Gastrocnemius medialis (tissue), 4 donors: ENCODE results near the gene AARS2.

Source experiments
- POLR2A ChIP-seq, 2 donors: fragments of 450-650 bp; IDR thresholded peaks; one replicate each; pipeline ENCODE4 v1.6.1; 2017; ENCODE audit warnings: antibody characterized with exemption in 2 of 2, mild to moderate bottlenecking in 2 of 2, moderate library complexity in 2 of 2
- TF ChIP-seq, protein P1 (sequence below), 5 experiments: fragments of 450-650 bp in 3 of 5; fragments of 200-600 bp in 2 of 5; sonication (generic) in 2 of 5; IDR thresholded peaks in 4 of 5; conservative IDR thresholded peaks in 1 of 5; 1 replicate in 4 of 5; 2 replicates in 1 of 5; pipeline ENCODE4 v1.5.1; 2016 to 2019; ENCODE audit warnings: antibody characterized with exemption in 5 of 5, mild to moderate bottlenecking in 3 of 5, moderate library complexity in 3 of 5

DNA sequence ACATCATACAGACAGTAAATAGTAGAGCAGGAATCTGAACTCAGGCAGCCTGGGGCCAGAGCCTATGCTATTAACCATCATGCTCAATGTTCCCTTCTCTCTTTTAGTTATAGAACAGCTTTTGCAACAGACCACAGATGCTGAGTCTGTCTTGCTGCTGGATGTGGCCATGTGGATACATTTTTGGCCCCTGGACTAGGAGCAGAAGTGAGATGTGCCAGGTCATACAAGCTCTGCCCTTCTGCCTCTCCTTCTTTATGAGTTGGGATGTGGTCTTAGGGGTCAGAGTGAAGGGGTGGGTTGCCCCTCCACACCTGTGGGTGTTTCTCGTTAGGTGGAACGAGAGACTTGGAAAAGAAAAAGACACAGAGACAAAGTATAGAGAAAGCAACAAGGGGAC, 14.6 kb upstream of the AARS2 start:
- TF ChIP-seq, protein P1, sequence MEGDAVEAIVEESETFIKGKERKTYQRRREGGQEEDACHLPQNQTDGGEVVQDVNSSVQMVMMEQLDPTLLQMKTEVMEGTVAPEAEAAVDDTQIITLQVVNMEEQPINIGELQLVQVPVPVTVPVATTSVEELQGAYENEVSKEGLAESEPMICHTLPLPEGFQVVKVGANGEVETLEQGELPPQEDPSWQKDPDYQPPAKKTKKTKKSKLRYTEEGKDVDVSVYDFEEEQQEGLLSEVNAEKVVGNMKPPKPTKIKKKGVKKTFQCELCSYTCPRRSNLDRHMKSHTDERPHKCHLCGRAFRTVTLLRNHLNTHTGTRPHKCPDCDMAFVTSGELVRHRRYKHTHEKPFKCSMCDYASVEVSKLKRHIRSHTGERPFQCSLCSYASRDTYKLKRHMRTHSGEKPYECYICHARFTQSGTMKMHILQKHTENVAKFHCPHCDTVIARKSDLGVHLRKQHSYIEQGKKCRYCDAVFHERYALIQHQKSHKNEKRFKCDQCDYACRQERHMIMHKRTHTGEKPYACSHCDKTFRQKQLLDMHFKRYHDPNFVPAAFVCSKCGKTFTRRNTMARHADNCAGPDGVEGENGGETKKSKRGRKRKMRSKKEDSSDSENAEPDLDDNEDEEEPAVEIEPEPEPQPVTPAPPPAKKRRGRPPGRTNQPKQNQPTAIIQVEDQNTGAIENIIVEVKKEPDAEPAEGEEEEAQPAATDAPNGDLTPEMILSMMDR (IDR thresholded peaks at IDR 0.05 in 4 of 5, conservative IDR thresholded peaks at IDR 0.05 in 1 of 5), result no peak
- TF ChIP-seq POLR2A (IDR thresholded peaks at IDR 0.05), result no peak
